H7 (cell line): ENCODE measurements around the gene ADCY5. TPM values are rescaled to one million over a fixed set of nuclear protein-coding genes. Genes with fewer than 3 reads are reported as not detected.

Source experiments
- DNase-seq: peaks from one replicate; pipeline ENCODE4 v3.0.0; 2012
- H3K27me3 ChIP-seq: 2 replicates; pipeline ENCODE4 v1.6.0; 2011; ENCODE audit warnings: mild to moderate bottlenecking, low read length; ENCODE audit not compliant: control insufficient read depth, insufficient read depth
- H3K36me3 ChIP-seq: replicated peaks from 2 replicates; pipeline ENCODE4 v1.5.1; 2011; ENCODE audit warnings: low read length; ENCODE audit not compliant: control insufficient read depth, insufficient read depth
- H3K4me3 ChIP-seq: 2 replicates; pipeline ENCODE4 v1.5.1; 2011; ENCODE audit warnings: low read depth, mild to moderate bottlenecking, control low read depth, low read length, moderate library complexity; ENCODE audit not compliant: insufficient read depth
- total RNA-seq: library from RNA; depleted of rRNA; stranded (reverse); fragments of >200 nt; shearing (Covaris generic); gene quantifications from 2 replicates; pipeline ENCODE4 v1.2.3, GENCODE V29; 2014

The ADCY5 gene
- total RNA-seq, 1 experiment from 2014 or later, result 2.4 TPM

DNA sequence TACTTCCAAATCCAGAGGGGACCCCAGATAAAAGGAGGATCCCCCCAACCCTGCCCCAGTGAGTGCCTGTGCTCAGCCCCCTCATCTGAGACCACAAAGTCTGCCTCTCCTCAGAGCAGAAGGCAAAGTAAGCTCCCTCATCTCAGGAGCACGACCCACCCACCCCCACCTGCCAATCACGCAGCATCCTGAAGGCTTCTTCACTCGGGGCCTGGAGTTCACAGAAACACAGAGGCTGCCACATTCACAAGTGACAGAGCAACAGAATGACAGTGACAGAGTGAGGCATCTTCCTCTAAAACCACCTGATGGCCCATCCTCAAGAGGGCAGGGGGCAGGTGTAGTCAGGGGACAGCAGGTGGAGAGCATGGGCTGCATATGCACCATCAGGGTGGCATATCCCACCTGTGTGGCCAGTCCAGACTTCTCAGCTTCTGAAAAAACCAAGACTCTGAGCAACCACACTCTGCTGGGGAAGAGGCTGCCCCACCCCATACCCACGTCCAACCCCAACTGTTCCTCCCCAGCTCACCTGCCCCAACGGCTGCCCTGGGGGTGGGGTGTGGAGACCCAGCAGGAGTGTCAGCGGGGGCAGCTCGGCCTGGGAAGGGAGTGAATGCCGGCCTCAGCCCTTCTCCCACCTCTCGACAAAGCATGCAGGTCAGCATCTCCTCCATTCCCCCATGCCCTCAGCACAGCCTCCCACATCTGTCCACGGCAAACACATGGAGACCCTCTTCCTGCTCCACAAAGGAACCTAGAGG is 19.3 kb downstream of the ADCY5 start:
- Histone ChIP-seq H3K27me3 (no peaks in the 10 kb centered on the region), H3K36me3 (no peaks in the 10 kb centered on the region), H3K4me3 (no peak overlapping the region)
- DNase-seq, result no peak

- no peak for DNase-seq
- Histone ChIP-seq H3K4me3 (no peak overlapping the region), H3K27me3 (no peaks in the 10 kb centered on the region), H3K36me3 (no peaks in the 10 kb centered on the region)
Measured at GRCh38 chr3:123424999-123425712, 23.7 kb downstream of the ADCY5 start.

- H3K4me3 ChIP-seq, result no peak overlapping the region
- no peaks in the 10 kb centered on the region for H3K27me3 ChIP-seq
- no peaks in the 10 kb centered on the region for H3K36me3 ChIP-seq
- no peak for DNase-seq
Measured at GRCh38 chr3:123424321-123424998, 24.4 kb downstream of the ADCY5 start.

DNA sequence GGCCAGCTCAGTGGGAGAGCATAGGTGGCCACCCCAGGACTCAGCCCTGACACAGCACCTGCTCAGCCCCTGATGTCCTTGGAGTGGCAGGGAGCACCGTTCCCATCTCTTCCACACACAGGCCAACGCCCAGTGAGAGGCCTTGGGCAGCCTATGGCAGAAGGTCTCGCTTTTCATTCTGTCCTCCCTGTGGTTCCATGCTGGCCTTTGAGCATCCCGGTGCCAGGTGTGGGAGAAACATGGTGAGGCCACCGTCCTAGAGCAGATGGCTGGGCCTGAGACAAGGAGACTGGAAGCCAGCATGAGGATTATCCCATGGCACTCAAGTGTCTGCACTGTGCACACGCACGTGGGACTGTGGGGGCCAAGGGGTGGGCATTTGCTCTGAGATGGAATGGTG is 25.1 kb downstream of the ADCY5 start:
- DNase-seq, result no peak
- Histone ChIP-seq H3K27me3 (no peaks in the 10 kb centered on the region), H3K36me3 (no peaks in the 10 kb centered on the region), H3K4me3 (no peak overlapping the region)

DNA sequence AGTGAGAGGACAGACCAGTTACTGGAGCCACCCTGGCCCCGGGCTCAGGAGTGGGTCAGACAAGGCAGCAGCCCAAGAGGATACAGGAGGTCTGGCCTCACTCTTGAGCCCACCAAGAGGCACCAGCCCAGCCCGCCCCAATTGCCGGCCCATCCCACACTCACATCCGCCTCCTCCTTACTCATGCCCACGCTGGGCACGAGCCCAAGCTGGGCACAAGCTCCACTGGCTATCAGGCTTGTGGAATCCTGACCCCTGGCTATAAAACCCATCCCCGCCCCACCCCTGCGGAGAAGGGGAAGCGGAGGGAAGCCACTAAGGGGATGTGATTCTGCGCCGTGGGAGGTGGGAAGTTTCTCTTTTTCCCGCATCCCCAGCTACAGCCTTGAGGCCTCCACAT is 25.9 kb downstream of the ADCY5 start:
- Histone ChIP-seq H3K36me3 (no peaks in the 10 kb centered on the region), H3K27me3 (no peaks in the 10 kb centered on the region), H3K4me3 (no peak overlapping the region)
- DNase-seq, result no peak

- Histone ChIP-seq H3K36me3 (no peaks in the 10 kb centered on the region), H3K27me3 (no peaks in the 10 kb centered on the region), H3K4me3 (no peak overlapping the region)
- peak; percentile 75 for DNase-seq
Measured at GRCh38 chr3:123422457-123422856, 26.4 kb downstream of the ADCY5 start.

GRCh38 chr3:123421353-123422174 is 27.3 kb downstream of the ADCY5 start:
- H3K36me3 ChIP-seq, result no peaks in the 10 kb centered on the region
- no peak for DNase-seq
- no peak overlapping the region for H3K4me3 ChIP-seq
- no peaks in the 10 kb centered on the region for H3K27me3 ChIP-seq

DNA sequence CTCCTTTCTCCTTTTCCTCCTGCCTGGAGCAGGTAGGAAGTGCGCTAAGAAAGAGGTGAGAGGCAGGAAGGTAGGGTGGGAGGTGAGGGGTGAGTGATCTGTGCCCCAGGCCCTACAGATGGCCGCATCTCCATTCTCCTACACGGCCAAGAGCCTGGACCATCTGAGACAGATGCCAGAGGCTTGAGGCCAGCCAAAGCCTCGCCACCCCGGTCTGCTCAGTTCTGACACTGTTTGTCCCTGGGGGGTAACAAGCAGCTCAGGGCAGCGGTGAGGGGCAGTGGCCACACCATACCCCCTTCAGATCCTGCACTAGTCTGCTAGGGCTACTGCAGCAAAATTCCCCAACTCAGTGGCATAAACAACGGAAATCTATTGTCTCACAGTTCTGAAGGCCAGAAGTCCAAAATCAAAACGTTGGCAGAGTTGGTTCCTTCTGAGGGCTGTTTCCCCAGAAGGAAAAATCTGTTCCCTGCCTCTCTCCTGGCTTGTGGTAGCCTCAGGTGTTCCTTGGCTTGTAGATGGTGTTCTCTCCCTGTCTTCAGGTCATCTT is 28.4 kb downstream of the ADCY5 start:
- Histone ChIP-seq H3K36me3 (no peaks in the 10 kb centered on the region), H3K4me3 (no peak overlapping the region), H3K27me3 (no peaks in the 10 kb centered on the region)
- no peak for DNase-seq

DNA sequence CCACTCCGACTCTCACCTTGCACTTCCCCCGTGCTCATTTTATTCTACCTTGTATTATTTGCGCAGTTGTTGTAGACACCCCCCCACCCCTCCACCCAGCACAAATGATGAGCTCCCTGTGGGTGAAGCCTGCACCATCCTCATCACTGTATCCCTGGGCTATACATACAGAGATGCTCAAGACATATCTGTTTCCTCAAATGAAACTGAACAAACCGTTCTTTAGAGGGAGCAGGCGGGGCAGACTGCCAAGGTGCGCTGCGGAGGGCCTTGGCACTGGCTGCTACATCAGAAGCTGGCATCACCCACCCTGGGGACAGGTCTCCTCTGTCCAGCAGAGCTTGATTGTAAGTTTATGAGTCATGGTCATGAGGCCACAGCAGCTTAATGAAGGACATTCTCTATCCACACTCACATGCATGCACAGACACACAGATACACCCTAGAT is 29.0 kb downstream of the ADCY5 start:
- H3K36me3 ChIP-seq, result no peaks in the 10 kb centered on the region
- no peak overlapping the region for H3K4me3 ChIP-seq
- DNase-seq, result no peak
- H3K27me3 ChIP-seq, result no peaks in the 10 kb centered on the region

DNA sequence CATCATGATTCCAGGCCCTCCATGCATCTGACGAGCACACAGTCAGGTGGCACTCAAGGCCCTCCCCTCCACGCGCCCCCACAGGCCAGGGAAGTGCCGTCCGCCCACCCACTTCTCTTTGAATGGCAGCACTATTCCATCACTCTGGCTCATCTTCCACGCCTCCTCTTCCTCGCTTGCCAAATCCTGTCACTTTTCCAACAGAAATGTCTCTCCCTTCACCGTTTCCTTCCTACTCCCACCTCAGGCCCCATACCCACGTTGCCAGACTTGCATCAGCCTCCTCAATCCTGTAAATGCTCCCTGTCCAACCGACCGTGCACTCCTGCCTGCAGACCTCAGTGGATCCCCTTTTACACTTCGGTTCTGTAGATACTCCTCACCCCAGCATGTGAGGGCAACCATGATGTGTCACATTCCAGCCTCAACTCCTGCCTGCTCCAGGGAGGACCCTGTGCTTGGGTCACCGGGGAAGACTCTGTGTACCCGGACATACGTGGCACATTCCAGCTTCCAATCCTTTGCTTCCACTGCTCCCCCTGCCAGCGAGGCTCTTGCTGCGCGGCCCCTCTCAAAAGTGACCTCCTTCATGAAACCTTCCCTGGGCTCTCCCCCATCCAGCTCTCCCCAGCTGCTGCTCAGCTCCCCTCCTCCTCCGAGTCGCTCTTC is 29.6 kb downstream of the ADCY5 start:
- no peaks in the 10 kb centered on the region for H3K27me3 ChIP-seq
- H3K36me3 ChIP-seq, result no peaks in the 10 kb centered on the region
- no peak for DNase-seq
- no peak overlapping the region for H3K4me3 ChIP-seq

DNA sequence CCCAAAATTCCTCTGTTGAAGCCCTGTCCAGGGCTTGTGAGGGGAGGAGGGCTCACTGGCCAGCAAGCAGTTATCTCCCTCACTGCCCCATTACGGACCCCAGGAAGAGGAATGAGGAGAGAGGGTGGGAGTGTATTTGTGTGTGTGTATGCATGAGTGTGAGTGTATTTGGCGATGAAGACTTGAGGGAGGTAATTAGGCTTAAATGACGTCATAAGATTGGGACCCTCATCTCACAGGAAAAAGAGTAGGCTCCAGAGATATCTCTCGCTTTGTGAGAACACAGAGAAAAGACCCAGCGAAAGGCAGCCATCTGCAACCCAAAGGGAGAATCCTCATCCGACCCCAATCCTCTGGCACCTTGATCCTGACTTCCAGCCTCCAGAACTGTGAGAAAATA is 32.2 kb downstream of the ADCY5 start:
- no peaks in the 10 kb centered on the region for H3K27me3 ChIP-seq
- no peak overlapping the region for H3K4me3 ChIP-seq
- no peak for DNase-seq

DNA sequence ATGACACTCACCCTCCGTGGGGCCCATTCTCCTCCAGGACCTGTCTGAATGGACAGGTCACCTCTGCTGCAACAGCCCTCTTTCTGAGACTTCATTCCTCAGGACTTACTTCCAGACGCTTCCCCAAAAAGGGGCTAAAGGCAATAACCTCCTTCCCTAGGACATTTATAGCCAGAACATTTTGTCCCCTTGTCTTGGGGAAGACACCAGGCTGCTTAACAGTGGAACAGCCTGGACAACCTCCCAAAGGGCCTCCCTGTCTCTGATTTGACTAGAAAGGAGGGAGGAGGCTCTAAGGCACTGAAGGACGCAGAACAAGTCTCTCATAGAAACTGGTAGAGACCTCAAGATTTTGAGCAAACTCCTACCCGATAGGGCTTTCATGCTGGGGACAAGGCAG is 32.7 kb downstream of the ADCY5 start:
- no peak overlapping the region for H3K4me3 ChIP-seq
- H3K36me3 ChIP-seq, result no peaks in the 10 kb centered on the region
- no peak for DNase-seq
- H3K27me3 ChIP-seq, result no peaks in the 10 kb centered on the region

More for the DNA sequence above, 32.2 kb downstream of the ADCY5 start:
- no peaks in the 10 kb centered on the region for H3K36me3 ChIP-seq

- H3K27me3 ChIP-seq, result no peaks in the 10 kb centered on the region
- H3K4me3 ChIP-seq, result no peak overlapping the region
- no peak for DNase-seq
- no peaks in the 10 kb centered on the region for H3K36me3 ChIP-seq
Measured at GRCh38 chr3:123414973-123415775, 33.7 kb downstream of the ADCY5 start.
